OCI-LY1 (cell line): ENCODE measurements around the gene ULK4.

Source experiments
- CTCF ChIP-seq: fragments of 200-600 bp; sonication (generic), shearing (Covaris generic); IDR thresholded peaks from 2 replicates; pipeline ENCODE4 v1.5.1; 2017; ENCODE audit warnings: mild to moderate bottlenecking, antibody characterized with exemption, low read length, moderate library complexity, mixed read lengths
- EZH2 ChIP-seq: fragments of 200-600 bp; sonication (generic), shearing (Covaris generic); IDR thresholded peaks from 2 replicates; pipeline ENCODE4 v1.8.0; 2017; ENCODE audit warnings: borderline replicate concordance, mixed run types, mild to moderate bottlenecking, antibody characterized with exemption, low read length, moderate library complexity, mixed read lengths

GRCh38 chr3:41212088-41212487 is 749.8 kb downstream of the ULK4 start:
- TF ChIP-seq CTCF (no peak), EZH2 (no peak)
